Liver (tissue), 3 donors: ENCODE results near the gene SPSB1.
"Not testable (repeated sequence)": the region's sequence is repeated elsewhere in the genome, so short reads cannot be mapped to it uniquely, and the experiment has no call there.

Experiments used
- FOXA2 ChIP-seq: IDR thresholded peaks from 2 replicates; pipeline ENCODE4 v1.6.1; 2016; ENCODE audit warnings: antibody characterized with exemption
- RXRA ChIP-seq, 2 donors: IDR thresholded peaks; 2 replicates each; pipeline ENCODE4 v1.6.1; 2017 to 2018; ENCODE audit warnings: antibody characterized with exemption in 2 of 2, mild to moderate bottlenecking in 1 of 2
- SP1 ChIP-seq: IDR thresholded peaks from 2 replicates; pipeline ENCODE4 v1.6.1; 2018; ENCODE audit warnings: antibody characterized with exemption, mild to moderate bottlenecking
- TF ChIP-seq, protein P1 (sequence below): fragments of 150-350 bp; IDR thresholded peaks from 2 replicates; pipeline ENCODE4 v1.5.1; 2017; ENCODE audit warnings: improper control_type of control experiment, low read depth, low read length; ENCODE audit not compliant: missing input control
- TF ChIP-seq, protein P2 (sequence below): IDR thresholded peaks from 2 replicates; pipeline ENCODE4 v1.6.1; 2016; ENCODE audit warnings: antibody characterized with exemption
- donor health status: healthy.
- donor health status: healthy.

DNA sequence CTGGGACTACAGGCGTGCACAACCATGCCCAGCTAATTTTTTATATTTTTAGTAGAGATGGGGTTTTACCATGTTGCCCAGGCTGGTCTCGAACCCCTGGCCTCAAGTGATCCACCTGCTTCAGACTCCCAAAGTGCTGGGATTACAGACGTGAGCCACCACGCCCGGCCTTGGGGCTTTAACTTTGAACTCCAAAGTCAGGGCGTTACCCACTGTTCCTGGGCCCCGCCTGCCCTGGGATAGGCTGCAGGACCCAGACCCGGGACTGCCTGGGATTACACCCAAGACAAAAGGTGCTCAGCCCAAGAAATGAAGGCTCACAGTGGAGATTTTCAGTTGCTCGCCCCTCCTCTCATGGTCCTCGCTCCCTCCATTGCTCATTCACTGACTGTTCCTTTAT is 92.7 kb downstream of the SPSB1 start:
- TF ChIP-seq, protein P1, sequence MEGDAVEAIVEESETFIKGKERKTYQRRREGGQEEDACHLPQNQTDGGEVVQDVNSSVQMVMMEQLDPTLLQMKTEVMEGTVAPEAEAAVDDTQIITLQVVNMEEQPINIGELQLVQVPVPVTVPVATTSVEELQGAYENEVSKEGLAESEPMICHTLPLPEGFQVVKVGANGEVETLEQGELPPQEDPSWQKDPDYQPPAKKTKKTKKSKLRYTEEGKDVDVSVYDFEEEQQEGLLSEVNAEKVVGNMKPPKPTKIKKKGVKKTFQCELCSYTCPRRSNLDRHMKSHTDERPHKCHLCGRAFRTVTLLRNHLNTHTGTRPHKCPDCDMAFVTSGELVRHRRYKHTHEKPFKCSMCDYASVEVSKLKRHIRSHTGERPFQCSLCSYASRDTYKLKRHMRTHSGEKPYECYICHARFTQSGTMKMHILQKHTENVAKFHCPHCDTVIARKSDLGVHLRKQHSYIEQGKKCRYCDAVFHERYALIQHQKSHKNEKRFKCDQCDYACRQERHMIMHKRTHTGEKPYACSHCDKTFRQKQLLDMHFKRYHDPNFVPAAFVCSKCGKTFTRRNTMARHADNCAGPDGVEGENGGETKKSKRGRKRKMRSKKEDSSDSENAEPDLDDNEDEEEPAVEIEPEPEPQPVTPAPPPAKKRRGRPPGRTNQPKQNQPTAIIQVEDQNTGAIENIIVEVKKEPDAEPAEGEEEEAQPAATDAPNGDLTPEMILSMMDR: not testable (repeated sequence)
- not testable (repeated sequence) for TF ChIP-seq RXRA (IDR thresholded peaks at IDR 0.05); FOXA2; SP1
- TF ChIP-seq, protein P2, sequence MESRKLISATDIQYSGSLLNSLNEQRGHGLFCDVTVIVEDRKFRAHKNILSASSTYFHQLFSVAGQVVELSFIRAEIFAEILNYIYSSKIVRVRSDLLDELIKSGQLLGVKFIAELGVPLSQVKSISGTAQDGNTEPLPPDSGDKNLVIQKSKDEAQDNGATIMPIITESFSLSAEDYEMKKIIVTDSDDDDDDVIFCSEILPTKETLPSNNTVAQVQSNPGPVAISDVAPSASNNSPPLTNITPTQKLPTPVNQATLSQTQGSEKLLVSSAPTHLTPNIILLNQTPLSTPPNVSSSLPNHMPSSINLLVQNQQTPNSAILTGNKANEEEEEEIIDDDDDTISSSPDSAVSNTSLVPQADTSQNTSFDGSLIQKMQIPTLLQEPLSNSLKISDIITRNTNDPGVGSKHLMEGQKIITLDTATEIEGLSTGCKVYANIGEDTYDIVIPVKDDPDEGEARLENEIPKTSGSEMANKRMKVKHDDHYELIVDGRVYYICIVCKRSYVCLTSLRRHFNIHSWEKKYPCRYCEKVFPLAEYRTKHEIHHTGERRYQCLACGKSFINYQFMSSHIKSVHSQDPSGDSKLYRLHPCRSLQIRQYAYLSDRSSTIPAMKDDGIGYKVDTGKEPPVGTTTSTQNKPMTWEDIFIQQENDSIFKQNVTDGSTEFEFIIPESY: not testable (repeated sequence)
